A549 (cell line): ENCODE data around the gene SLC24A3. TPM values are rescaled to one million over a fixed set of nuclear protein-coding genes. Genes with fewer than 3 reads are reported as not detected.
A peak's percentile ranks its signal among the peaks of the same experiment; 100 is the strongest.

Experiments used
- ATAC-seq, 2 experiments: fragments of 200-7000 bp in 1 of 2; fragments of >200 bp in 1 of 2; cut with Nextera tagmentation in 1 of 2; cut with Tn5 transposase in 1 of 2; 3 replicates each; pipeline versions ENCODE4 v1.8.0 to v1.9.1; 2018 to 2020; ENCODE audit warnings: mild to moderate bottlenecking in 1 of 2, moderate library complexity in 1 of 2
- CTCF ChIA-PET: fragments of 300-600 bp; sonication (Branson Sonifier 250); formaldehyde crosslinking; extraction: SDS; loops from one replicate; lab custom pipeline; 2021; ENCODE audit warnings: antibody characterized with exemption, inconsistent platforms; lab: Yijun Ruan, JAX
- POLR2A ChIA-PET: fragments of 350-600 bp; formaldehyde crosslinking; extraction: SDS; loops from one replicate; lab custom pipeline; 2021; ENCODE audit warnings: antibody characterized with exemption, inconsistent platforms; lab: Yijun Ruan, JAX
- DNase-seq, 2 experiments: peaks; one replicate each; pipeline versions ENCODE4 v3.0.0 to v3.0.0-alpha.2; 2011 to 2016; ENCODE audit warnings: low read depth in 1 of 2, low spot score in 1 of 2
- FAIRE-seq: peaks from 2 replicates; lab custom pipeline; 2011; peaks lifted over from hg19 to GRCh38; lab: Jason Lieb, UNC
- H3K27ac ChIP-seq, 2 experiments: fragments of >200 bp; sonication (Bioruptor Twin); formaldehyde crosslinking; 3 replicates each; pipeline ENCODE4 v1.5.1; 2016 to 2017
- H3K4me1 ChIP-seq: fragments of >200 bp; sonication (Bioruptor Twin); formaldehyde crosslinking; 3 replicates; pipeline ENCODE4 v1.6.1; 2016
- H3K4me2 ChIP-seq: fragments of >200 bp; sonication (Bioruptor Twin); formaldehyde crosslinking; 3 replicates; pipeline ENCODE4 v1.6.1; 2016
- H3K4me3 ChIP-seq: fragments of >200 bp; sonication (Bioruptor Twin); formaldehyde crosslinking; 3 replicates; pipeline ENCODE4 v1.5.1; 2016
- H3K9me3 ChIP-seq: fragments of >200 bp; sonication (Bioruptor Twin); formaldehyde crosslinking; 3 replicates; pipeline ENCODE4 v1.6.1; 2016
- CBX8 ChIP-seq: fragments of 200-600 bp; sonication (generic); IDR thresholded peaks from 2 replicates; pipeline ENCODE4 v1.6.1; 2016
- CEBPB ChIP-seq, 2 experiments: fragments of >200 bp in 1 of 2; sonication (Bioruptor Twin) in 1 of 2; formaldehyde crosslinking in 1 of 2; IDR thresholded peaks; 2 replicates each; pipeline ENCODE4 v1.6.1; 2012 to 2016
- CHD2 ChIP-seq: fragments of 150-350 bp; IDR thresholded peaks from 2 replicates; pipeline ENCODE4 v1.6.1; 2014; ENCODE audit warnings: low read length; ENCODE audit not compliant: partially characterized antibody
- EHF ChIP-seq: fragments of 250-450 bp; sonication (Bioruptor Pico); IDR thresholded peaks from 2 replicates; pipeline ENCODE4 v1.5.0; 2020; ENCODE audit warnings: mild to moderate bottlenecking
- FOSB ChIP-seq: fragments of 250-450 bp; sonication (Bioruptor Pico); IDR thresholded peaks from 2 replicates; pipeline ENCODE4 v1.5.0; 2020; ENCODE audit warnings: mild to moderate bottlenecking, moderate library complexity
- FOSL2 ChIP-seq, 2 experiments: fragments of 450-650 bp in 1 of 2; fragments of >200 bp in 1 of 2; sonication (Bioruptor Twin) in 1 of 2; formaldehyde crosslinking; IDR thresholded peaks; 2 replicates each; pipeline versions ENCODE4 v1.5.0 to v1.6.1; 2016 to 2020; ENCODE audit warnings: mild to moderate bottlenecking in 1 of 2, moderate library complexity in 1 of 2
- FOXS1 ChIP-seq: fragments of 250-450 bp; sonication (Bioruptor Pico); IDR thresholded peaks from 2 replicates; pipeline ENCODE4 v1.5.0; 2020; ENCODE audit warnings: mild to moderate bottlenecking, moderate library complexity
- HDAC2 ChIP-seq: fragments of 200-600 bp; sonication (generic); IDR thresholded peaks from 2 replicates; pipeline ENCODE4 v1.6.1; 2016
- HOXA7 ChIP-seq: fragments of 250-450 bp; sonication (Bioruptor Pico); IDR thresholded peaks from 2 replicates; pipeline ENCODE4 v1.5.0; 2020; ENCODE audit warnings: mild to moderate bottlenecking, moderate library complexity
- JUN ChIP-seq, 2 experiments: fragments of >200 bp; sonication (Bioruptor Twin); formaldehyde crosslinking; IDR thresholded peaks; 2 replicates in 1 of 2; 3 replicates in 1 of 2; pipeline ENCODE4 v1.6.1; 2016 to 2017
- MAFK ChIP-seq: fragments of 450-650 bp; IDR thresholded peaks from 2 replicates; pipeline ENCODE4 v1.6.1; 2014; ENCODE audit not compliant: partially characterized antibody
- MYC ChIP-seq: IDR thresholded peaks from 2 replicates; pipeline ENCODE4 v1.6.1; 2012; ENCODE audit warnings: mild to moderate bottlenecking, inconsistent platforms, low read length, improper control_type of control experiment, borderline replicate concordance
- NFE2L2 ChIP-seq: fragments of 150-350 bp; conservative IDR thresholded peaks from 2 replicates; pipeline ENCODE4 v1.6.1; 2014; ENCODE audit warnings: low read length
- NR3C1 ChIP-seq: fragments of >200 bp; sonication (Bioruptor Twin); formaldehyde crosslinking; IDR thresholded peaks from 3 replicates; pipeline ENCODE4 v1.6.1; 2017
- POLR2A ChIP-seq: IDR thresholded peaks from 2 replicates; pipeline ENCODE4 v1.6.1; 2012; ENCODE audit warnings: mild to moderate bottlenecking, low read length
- POLR2AphosphoS2 ChIP-seq: conservative IDR thresholded peaks from 2 replicates; pipeline ENCODE4 v1.6.1; 2012; ENCODE audit warnings: low read length, improper control_type of control experiment, inconsistent platforms
- RFX5 ChIP-seq: fragments of 450-650 bp; IDR thresholded peaks from 2 replicates; pipeline ENCODE4 v1.7.1; 2014; ENCODE audit warnings: antibody characterized with exemption, mild to moderate bottlenecking, moderate library complexity
- SMC3 ChIP-seq: fragments of >200 bp; sonication (Bioruptor Twin); formaldehyde crosslinking; IDR thresholded peaks from 3 replicates; pipeline ENCODE4 v1.6.1; 2018; ENCODE audit warnings: inconsistent platforms
- SREBF2 ChIP-seq: fragments of 450-650 bp; IDR thresholded peaks from 2 replicates; pipeline ENCODE4 v1.6.1; 2014; ENCODE audit warnings: mild to moderate bottlenecking, moderate library complexity
- TFCP2L1 ChIP-seq: fragments of 250-450 bp; sonication (Bioruptor Pico); IDR thresholded peaks from 2 replicates; pipeline ENCODE4 v1.5.0; 2021; ENCODE audit warnings: mild to moderate bottlenecking
- ZC3H11A ChIP-seq: fragments of 450-650 bp; IDR thresholded peaks from 2 replicates; pipeline ENCODE4 v1.6.1; 2014; ENCODE audit warnings: antibody characterized with exemption, mild to moderate bottlenecking
- ZFP36 ChIP-seq: fragments of 450-650 bp; IDR thresholded peaks from 2 replicates; pipeline ENCODE4 v1.6.1; 2014; ENCODE audit warnings: borderline replicate concordance; ENCODE audit not compliant: partially characterized antibody
- ZSCAN20 ChIP-seq: fragments of 250-450 bp; sonication (Bioruptor Pico); IDR thresholded peaks from 2 replicates; pipeline ENCODE4 v1.8.0; 2022; ENCODE audit warnings: mild to moderate bottlenecking, moderate library complexity
- WGBS: methylation state at CpG from one replicate; pipeline ENCODE4 v1.1.6; 2017; ENCODE audit errors: missing lambda C conversion rate; 5-methylcytosine and 5-hydroxymethylcytosine counted together
- polyA plus RNA-seq, 4 experiments: library from polyadenylated mRNA; depleted of rRNA in 3 of 4; stranded (reverse); fragments of >200 nt; fragmentation: RNase III in 1 of 4; extraction: RNeasy Plus Mini Kit Qiagen cat#74134 plus additional on column Dnase treatment in 1 of 4; gene quantifications; 2 replicates in 3 of 4; 3 replicates in 1 of 4; pipeline ENCODE4 v1.2.3, GENCODE V29; 2011 to 2017
- TF ChIP-seq, protein P1 (sequence below): IDR thresholded peaks from 2 replicates; pipeline ENCODE4 v1.6.1; 2012
- TF ChIP-seq, protein P2 (sequence below): IDR thresholded peaks from 2 replicates; pipeline ENCODE4 v1.6.1; 2012; ENCODE audit warnings: low read depth, borderline replicate concordance
- TF ChIP-seq, protein P3 (sequence below): fragments of 250-450 bp; sonication (Bioruptor Pico); IDR thresholded peaks from 2 replicates; pipeline ENCODE4 v1.5.0; 2020; ENCODE audit warnings: low read depth, mild to moderate bottlenecking, moderate library complexity

The SLC24A3 gene
- polyA plus RNA-seq, 2 of the 4 experiments (the other 2 are of a cell fraction), result 0.08 TPM; not detected in 1

DNA sequence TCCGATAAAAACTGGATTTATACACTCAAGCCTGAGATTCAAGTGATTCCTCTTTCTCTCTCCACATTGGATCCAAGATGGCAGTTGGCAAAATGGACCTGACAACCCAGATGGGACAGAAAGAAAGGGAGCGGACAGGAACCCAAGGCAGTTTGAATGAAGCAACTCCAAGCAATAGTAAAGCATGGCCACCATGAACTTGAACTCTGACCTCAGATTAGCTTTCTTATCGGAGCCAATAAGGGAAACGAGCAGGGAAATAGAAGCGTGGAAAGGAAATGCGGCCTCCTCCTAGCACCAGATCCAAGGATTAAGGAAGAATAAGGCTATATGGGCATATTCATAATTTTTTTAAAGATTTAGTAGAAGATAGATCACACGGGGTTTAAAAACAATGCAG lies 332.2 kb downstream of the SLC24A3 start (continued):
- TF ChIP-seq, protein P1, sequence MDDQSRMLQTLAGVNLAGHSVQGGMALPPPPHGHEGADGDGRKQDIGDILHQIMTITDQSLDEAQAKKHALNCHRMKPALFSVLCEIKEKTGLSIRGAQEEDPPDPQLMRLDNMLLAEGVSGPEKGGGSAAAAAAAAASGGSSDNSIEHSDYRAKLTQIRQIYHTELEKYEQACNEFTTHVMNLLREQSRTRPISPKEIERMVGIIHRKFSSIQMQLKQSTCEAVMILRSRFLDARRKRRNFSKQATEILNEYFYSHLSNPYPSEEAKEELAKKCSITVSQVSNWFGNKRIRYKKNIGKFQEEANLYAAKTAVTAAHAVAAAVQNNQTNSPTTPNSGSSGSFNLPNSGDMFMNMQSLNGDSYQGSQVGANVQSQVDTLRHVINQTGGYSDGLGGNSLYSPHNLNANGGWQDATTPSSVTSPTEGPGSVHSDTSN, result no peak
- TF ChIP-seq FOSB (CRISPR knock-in tag) (no peak), MAFK (no peak), CHD2 (no peak)

DNA sequence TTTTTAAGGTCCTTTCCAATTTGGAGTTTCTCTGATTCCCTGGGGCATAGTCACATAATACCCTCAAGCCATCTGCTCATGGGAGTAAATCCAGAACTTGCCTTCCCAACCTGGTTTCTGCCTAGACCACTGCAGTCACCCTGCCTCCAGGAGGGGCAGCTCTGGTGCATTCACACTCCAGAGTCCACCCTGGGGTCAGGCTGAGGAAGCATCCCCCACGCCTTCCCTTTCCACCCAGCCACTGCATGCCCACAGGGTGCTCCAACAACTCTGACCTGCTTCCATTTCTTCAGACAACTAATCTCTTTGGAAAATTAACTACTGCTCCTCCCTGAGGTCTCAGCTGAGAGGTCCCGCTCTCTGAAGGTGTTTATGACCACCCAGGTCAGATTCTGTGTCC lies 334.2 kb downstream of the SLC24A3 start:
- POLR2A ChIA-PET, result no interaction called here
- DNase-seq, result no peak
- WGBS, result 12% methylated on average over 2 of the region's 2 CpGs

DNA sequence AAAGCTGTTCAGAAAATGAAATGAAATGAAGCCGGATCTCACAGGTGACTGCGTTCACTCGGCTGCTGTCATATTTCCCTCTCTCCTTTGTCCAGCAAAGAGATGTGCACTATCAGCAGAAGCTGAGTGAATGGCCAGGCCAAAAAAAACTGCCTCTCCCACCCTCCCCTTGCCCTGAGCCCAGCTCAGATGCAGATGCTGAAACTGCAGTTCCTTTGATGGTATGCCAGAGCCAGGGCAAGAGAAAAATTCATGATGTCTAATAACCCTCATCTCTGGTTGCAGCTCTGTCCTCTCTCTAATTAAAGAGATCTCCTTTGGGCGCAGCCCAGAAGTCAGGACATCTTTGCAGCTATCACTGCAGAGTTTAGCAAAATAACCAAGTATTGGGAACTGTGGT lies 335.1 kb downstream of the SLC24A3 start:
- Histone ChIP-seq H3K4me3 (no peak overlapping the region), H3K4me2 (no peak overlapping the region), H3K9me3 (no peaks in the 10 kb centered on the region), H3K27ac (no peak overlapping the region), H3K4me1 (no peaks in the 10 kb centered on the region)
- CTCF ChIA-PET, result interaction anchor here (1.4 kb wide), 1 partner anchor 72 kb away, joined by 4 read pairs; no protein-coding TSS in a partner anchor
- no peak for FAIRE-seq
- 22% methylated on average over 4 of the region's 4 CpGs for WGBS
- DNase-seq, result no peak
- ATAC-seq, result no peak
- no peak for TF ChIP-seq HOXA7 (CRISPR knock-in tag)
- TF ChIP-seq POLR2A, result no peak
- no peak for TF ChIP-seq ZFP36
- TF ChIP-seq, protein P2, sequence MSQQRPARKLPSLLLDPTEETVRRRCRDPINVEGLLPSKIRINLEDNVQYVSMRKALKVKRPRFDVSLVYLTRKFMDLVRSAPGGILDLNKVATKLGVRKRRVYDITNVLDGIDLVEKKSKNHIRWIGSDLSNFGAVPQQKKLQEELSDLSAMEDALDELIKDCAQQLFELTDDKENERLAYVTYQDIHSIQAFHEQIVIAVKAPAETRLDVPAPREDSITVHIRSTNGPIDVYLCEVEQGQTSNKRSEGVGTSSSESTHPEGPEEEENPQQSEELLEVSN, result no peak
- TF ChIP-seq FOXS1 (CRISPR knock-in tag), result no peak
- TF ChIP-seq CBX8, result 0 out of 2 replicates have a peak, but pooled peaks have one; percentile 5
- TF ChIP-seq NFE2L2, result no peak
- POLR2A ChIA-PET, result no interaction called here

More for the DNA sequence above, 334.2 kb downstream of the SLC24A3 start:
- Histone ChIP-seq H3K4me2 (no peak overlapping the region), H3K4me3 (no peak overlapping the region)
- TF ChIP-seq FOXS1 (CRISPR knock-in tag) (no peak), EHF (no peak), MYC (no peak), SREBF2 (no peak), NR3C1 (no peak), POLR2AphosphoS2 (no peak), ZC3H11A (no peak), HDAC2 (no peak), POLR2A (no peak), RFX5 (no peak), CEBPB (IDR thresholded peaks at IDR 0.05) (no peak), SMC3 (no peak), JUN (IDR thresholded peaks at IDR 0.05) (no peak), FOSL2 (IDR thresholded peaks at IDR 0.05) (no peak), FOSL2 (CRISPR knock-in tag; IDR thresholded peaks at IDR 0.05) (no peak), TFCP2L1 (CRISPR knock-in tag) (no peak), CHD2 (no peak), ZSCAN20 (no peak)
- TF ChIP-seq, protein P3, sequence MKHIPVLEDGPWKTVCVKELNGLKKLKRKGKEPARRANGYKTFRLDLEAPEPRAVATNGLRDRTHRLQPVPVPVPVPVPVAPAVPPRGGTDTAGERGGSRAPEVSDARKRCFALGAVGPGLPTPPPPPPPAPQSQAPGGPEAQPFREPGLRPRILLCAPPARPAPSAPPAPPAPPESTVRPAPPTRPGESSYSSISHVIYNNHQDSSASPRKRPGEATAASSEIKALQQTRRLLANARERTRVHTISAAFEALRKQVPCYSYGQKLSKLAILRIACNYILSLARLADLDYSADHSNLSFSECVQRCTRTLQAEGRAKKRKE, result no peak
- TF ChIP-seq, all 56 proteins: peak for 0
- Histone ChIP-seq H3K4me1 (no peaks in the 10 kb centered on the region), H3K9me3 (no peaks in the 10 kb centered on the region), H3K27ac (no peak overlapping the region)
- CTCF ChIA-PET, result interaction anchor here (0.6 to 1.4 kb wide), 5 partner anchors 16 to 1920 kb away, joined by 3 to 4 read pairs (median 3); no protein-coding TSS in a partner anchor
- no peak for FAIRE-seq
- ATAC-seq, result no peak
